GM23248 (cell line): ENCODE measurements around the gene HDAC9.
"Not testable (repeated sequence)": the region's sequence is repeated elsewhere in the genome, so short reads cannot be mapped to it uniquely, and the experiment has no call there.

Experiments
- EZH2 ChIP-seq: fragments of 200-600 bp; sonication (generic); IDR thresholded peaks from 2 replicates; pipeline ENCODE4 v1.6.1; 2018; ENCODE audit warnings: antibody characterized with exemption, mild to moderate bottlenecking; ENCODE audit not compliant: insufficient read depth, poor library complexity, severe bottlenecking
- EZH2phosphoT487 ChIP-seq: fragments of 200-600 bp; sonication (generic); IDR thresholded peaks from 2 replicates; pipeline ENCODE4 v1.6.1; 2018; ENCODE audit warnings: antibody characterized with exemption, moderate library complexity, mild to moderate bottlenecking, low read depth; ENCODE audit not compliant: insufficient read depth

DNA sequence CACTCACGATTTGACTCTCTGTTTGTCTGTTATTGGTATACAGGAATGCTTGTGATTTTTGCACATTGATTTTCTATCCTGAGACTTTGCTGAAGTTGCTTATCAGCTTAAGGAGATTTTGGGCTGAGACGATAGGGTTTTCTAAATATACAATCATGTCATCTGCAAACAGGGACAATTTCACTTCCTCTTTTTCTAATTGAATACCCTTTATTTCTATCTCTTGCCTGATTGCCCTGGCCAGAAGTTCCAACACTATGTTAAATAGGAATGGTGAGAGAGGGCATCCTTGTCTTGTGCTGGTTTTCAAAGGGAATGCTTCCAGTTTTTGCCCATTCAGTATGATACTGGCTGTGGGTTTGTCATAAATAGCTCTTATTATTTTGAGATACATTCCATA, 240.5 kb downstream of the HDAC9 start:
- TF ChIP-seq EZH2, EZH2phosphoT487: not testable (repeated sequence)
